ENCODE results near the gene CLIP1.

DNA sequence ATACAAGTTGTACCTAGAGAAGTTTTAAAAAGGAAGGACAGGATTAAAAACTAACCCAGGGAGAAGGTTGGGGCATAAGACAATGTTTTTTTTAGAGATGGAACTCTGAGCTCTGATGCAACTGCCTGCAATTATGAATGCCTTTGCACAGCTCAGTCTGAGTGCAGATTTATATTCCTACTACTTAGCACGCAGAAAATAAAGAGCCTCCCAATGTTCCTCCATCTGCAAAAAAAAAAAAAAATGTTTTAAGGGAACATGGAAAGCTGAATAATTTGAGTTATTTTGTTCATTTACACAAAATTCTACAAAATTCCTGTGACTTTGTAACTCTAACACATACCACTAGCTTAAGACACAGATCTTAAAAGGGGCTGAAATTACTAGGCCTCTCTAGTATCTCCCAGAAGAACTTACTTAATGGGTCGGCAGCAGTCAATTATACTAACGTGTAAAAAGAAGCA, 15.7 kb downstream of the CLIP1 start:
- TF ChIP-seq, protein P1, sequence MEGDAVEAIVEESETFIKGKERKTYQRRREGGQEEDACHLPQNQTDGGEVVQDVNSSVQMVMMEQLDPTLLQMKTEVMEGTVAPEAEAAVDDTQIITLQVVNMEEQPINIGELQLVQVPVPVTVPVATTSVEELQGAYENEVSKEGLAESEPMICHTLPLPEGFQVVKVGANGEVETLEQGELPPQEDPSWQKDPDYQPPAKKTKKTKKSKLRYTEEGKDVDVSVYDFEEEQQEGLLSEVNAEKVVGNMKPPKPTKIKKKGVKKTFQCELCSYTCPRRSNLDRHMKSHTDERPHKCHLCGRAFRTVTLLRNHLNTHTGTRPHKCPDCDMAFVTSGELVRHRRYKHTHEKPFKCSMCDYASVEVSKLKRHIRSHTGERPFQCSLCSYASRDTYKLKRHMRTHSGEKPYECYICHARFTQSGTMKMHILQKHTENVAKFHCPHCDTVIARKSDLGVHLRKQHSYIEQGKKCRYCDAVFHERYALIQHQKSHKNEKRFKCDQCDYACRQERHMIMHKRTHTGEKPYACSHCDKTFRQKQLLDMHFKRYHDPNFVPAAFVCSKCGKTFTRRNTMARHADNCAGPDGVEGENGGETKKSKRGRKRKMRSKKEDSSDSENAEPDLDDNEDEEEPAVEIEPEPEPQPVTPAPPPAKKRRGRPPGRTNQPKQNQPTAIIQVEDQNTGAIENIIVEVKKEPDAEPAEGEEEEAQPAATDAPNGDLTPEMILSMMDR (IDR thresholded peaks at IDR 0.05): no peak
- no peak for TF ChIP-seq EZH2phosphoT487 (IDR thresholded peaks at IDR 0.05; ENCODE audit: borderline replicate concordance, low read depth)
- TF ChIP-seq FOXJ3 (CRISPR knock-in tag; IDR thresholded peaks at IDR 0.05): no peak
- TF ChIP-seq JUND (IDR thresholded peaks at IDR 0.05): no peak
- TF ChIP-seq, protein P2, sequence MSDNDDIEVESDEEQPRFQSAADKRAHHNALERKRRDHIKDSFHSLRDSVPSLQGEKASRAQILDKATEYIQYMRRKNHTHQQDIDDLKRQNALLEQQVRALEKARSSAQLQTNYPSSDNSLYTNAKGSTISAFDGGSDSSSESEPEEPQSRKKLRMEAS (IDR thresholded peaks at IDR 0.05; ENCODE audit: low read depth): no peak
- TF ChIP-seq CHD2 (IDR thresholded peaks at IDR 0.05; ENCODE audit: low read length, partially characterized antibody): no peak
- no peak for TF ChIP-seq POLR2AphosphoS5 (IDR thresholded peaks at IDR 0.05; ENCODE audit: low read depth, low read length)
- no peak for TF ChIP-seq RAD21 (IDR thresholded peaks at IDR 0.05; ENCODE audit: low read length)
- no peak for TF ChIP-seq SMC3 (IDR thresholded peaks at IDR 0.05; ENCODE audit: low read depth, low read length)
- no peak for TF ChIP-seq ELF1 (IDR thresholded peaks at IDR 0.05)
- TF ChIP-seq RFX5 (IDR thresholded peaks at IDR 0.05; ENCODE audit: low read length): no peak
- TF ChIP-seq, protein P3, sequence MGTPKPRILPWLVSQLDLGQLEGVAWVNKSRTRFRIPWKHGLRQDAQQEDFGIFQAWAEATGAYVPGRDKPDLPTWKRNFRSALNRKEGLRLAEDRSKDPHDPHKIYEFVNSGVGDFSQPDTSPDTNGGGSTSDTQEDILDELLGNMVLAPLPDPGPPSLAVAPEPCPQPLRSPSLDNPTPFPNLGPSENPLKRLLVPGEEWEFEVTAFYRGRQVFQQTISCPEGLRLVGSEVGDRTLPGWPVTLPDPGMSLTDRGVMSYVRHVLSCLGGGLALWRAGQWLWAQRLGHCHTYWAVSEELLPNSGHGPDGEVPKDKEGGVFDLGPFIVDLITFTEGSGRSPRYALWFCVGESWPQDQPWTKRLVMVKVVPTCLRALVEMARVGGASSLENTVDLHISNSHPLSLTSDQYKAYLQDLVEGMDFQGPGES (IDR thresholded peaks at IDR 0.05; ENCODE audit: low read depth, low read length): no peak
- TF ChIP-seq TAF1 (IDR thresholded peaks at IDR 0.05; ENCODE audit: borderline replicate concordance, low read depth, low read length): no peak
- TF ChIP-seq GABPA (IDR thresholded peaks at IDR 0.05; ENCODE audit: low read depth): no peak
